Activated B cell treated with CpG ODN at 0.5 μM for 24 hours (primary cell): ENCODE measurements around the gene ACADVL. TPM values are rescaled to one million over a fixed set of nuclear protein-coding genes. Genes with fewer than 3 reads are reported as not detected.
"Not testable (repeated sequence)": the region's sequence is repeated elsewhere in the genome, so short reads cannot be mapped to it uniquely, and the experiment has no call there.

Source experiments
- ATAC-seq: fragments of 200-7000 bp; cut with Tn5 transposase; one replicate; pipeline ENCODE4 v1.10.0; 2021; ENCODE audit warnings: low read depth, mild to moderate bottlenecking, moderate library complexity
- CTCF ChIA-PET: fragments of 350-600 bp; sonication (Branson Sonifier 250); formaldehyde crosslinking; loops from one replicate; lab custom pipeline; 2021; ENCODE audit warnings: antibody characterized with exemption; lab: Charles Lee
- POLR2A ChIA-PET: fragments of 350-600 bp; sonication (Branson Sonifier 250); formaldehyde crosslinking; loops from one replicate; lab custom pipeline; 2021; ENCODE audit warnings: antibody characterized with exemption; lab: Charles Lee
- DNase-seq: peaks from one replicate; pipeline ENCODE4 v3.0.0; 2022
- H3K27ac Mint-ChIP-seq: one replicate; pipeline ENCODE4 v1.8.0; 2020; ENCODE audit warnings: mixed read lengths
- H3K27me3 Mint-ChIP-seq: one replicate; pipeline ENCODE4 v1.8.0; 2021; ENCODE audit warnings: mixed read lengths
- H3K36me3 Mint-ChIP-seq: one replicate; pipeline ENCODE4 v1.8.0; 2021; ENCODE audit warnings: low read depth, mixed read lengths
- H3K4me1 Mint-ChIP-seq: one replicate; pipeline ENCODE4 v1.8.0; 2021; ENCODE audit warnings: mixed read lengths
- H3K4me3 Mint-ChIP-seq: one replicate; pipeline ENCODE4 v1.8.0; 2020; ENCODE audit warnings: mild to moderate bottlenecking, mixed read lengths
- H3K9me3 Mint-ChIP-seq: one replicate; pipeline ENCODE4 v1.8.0; 2020; ENCODE audit warnings: mixed read lengths
- CTCF ChIP-seq: fragments of 200-600 bp; IDR thresholded peaks from one replicate; pipeline ENCODE4 v1.8.0; 2022; ENCODE audit warnings: antibody characterized with exemption, mild to moderate bottlenecking
- intact Hi-C: fragments of 100-400 bp; cut with micrococcal nuclease; formaldehyde crosslinking; loops from one replicate; pipeline ENCODE4 v1.15.1; 2024
- total RNA-seq: library from RNA; stranded (reverse); gene quantifications from 2 replicates; pipeline ENCODE4 v1.2.3, GENCODE V29; 2022

Gene ACADVL
- total RNA-seq, 1 donor from 2014 or later: 469 TPM

GRCh38 chr17:7241090-7241733 lies 21.5 kb downstream of the ACADVL start:
- DNase-seq (no peak), ATAC-seq (no peak)
- Mint-ChIP-seq H3K9me3 (no peaks in the 10 kb centered on the region), H3K27me3 (no peaks in the 10 kb centered on the region), H3K36me3 (peaks cover 67% of the 10 kb centered on the region), H3K4me3 (peak overlapping the region; percentile 99), H3K4me1 (peaks cover 45% of the 10 kb centered on the region), H3K27ac (peak overlapping the region; percentile 100)
- ChIA-PET CTCF (no interaction called here), POLR2A (interaction anchor here (0.8 to 15.0 kb wide), 6 partner anchors 9 to 1054 kb away, joined by 3 to 245 read pairs (median 18); partner anchors contain the start of genes ACADVL, CTDNEP1, DLG4 and ELP5)
- intact Hi-C loops: no loop called here
- TF ChIP-seq CTCF: no peak

- Mint-ChIP-seq H3K27me3 (no peaks in the 10 kb centered on the region), H3K27ac (peak within 1 kb of the TSS; percentile 100), H3K4me3 (peak within 1 kb of the TSS; percentile 99), H3K4me1 (peaks cover 43% of the 10 kb centered on the region), H3K36me3 (peaks cover 67% of the 10 kb centered on the region), H3K9me3 (no peaks in the 10 kb centered on the region)
- ChIA-PET CTCF (interaction anchor here (0.7 to 1.3 kb wide), 4 partner anchors 9 to 190 kb away, joined by 3 to 8 read pairs (median 4); partner anchors contain the start of genes ACADVL, CTDNEP1 and DLG4), POLR2A (interaction anchor here (0.5 to 15.0 kb wide), 18 partner anchors 8 to 1053 kb away, joined by 3 to 245 read pairs (median 8); partner anchors contain the start of genes ACADVL, ACAP1, CTDNEP1 and DLG4)
- no peak for TF ChIP-seq CTCF
- peak; percentile 51 for ATAC-seq
- intact Hi-C loops: loop anchor here (1.0 kb wide), 3 partner anchors 10 to 65 kb away; partner anchors contain the start of genes EIF5A and ELP5
- DNase-seq: peak; percentile 91
Observed at GRCh38 chr17:7241783-7242716, 22.3 kb downstream of the ACADVL start, which contains the start of gene GABARAP. Gene GABARAP, minus strand, starts transcription at chr17:7242449. Its CDS starts 119 bp downstream, at chr17:7242330.

- H3K4me1 Mint-ChIP-seq: peaks cover 40% of the 10 kb centered on the region
- H3K27ac Mint-ChIP-seq: peak overlapping the region; percentile 100
- no peaks in the 10 kb centered on the region for H3K9me3 Mint-ChIP-seq
- H3K4me3 Mint-ChIP-seq: peak overlapping the region; percentile 99
- H3K27me3 Mint-ChIP-seq: no peaks in the 10 kb centered on the region
- ChIA-PET POLR2A (interaction anchor here (0.6 to 15.0 kb wide), 16 partner anchors 7 to 1052 kb away, joined by 3 to 245 read pairs (median 6); partner anchors contain the start of genes ACADVL, ACAP1, CTDNEP1 and DLG4), CTCF (interaction anchor here (0.7 to 1.3 kb wide), 4 partner anchors 9 to 190 kb away, joined by 3 to 8 read pairs (median 4); partner anchors contain the start of genes ACADVL, CTDNEP1 and DLG4)
- intact Hi-C loops: loop anchor here (1.0 kb wide), 3 partner anchors 9 to 64 kb away; partner anchors contain the start of genes EIF5A and ELP5
- peak; percentile 88 for DNase-seq
- H3K36me3 Mint-ChIP-seq: peaks cover 67% of the 10 kb centered on the region
- peak; percentile 34 for ATAC-seq
- no peak for TF ChIP-seq CTCF
Observed at GRCh38 chr17:7242717-7243452, 23.1 kb downstream of the ACADVL start.

GRCh38 chr17:7243453-7243729 lies 23.7 kb downstream of the ACADVL start:
- Mint-ChIP-seq H3K9me3 (no peaks in the 10 kb centered on the region), H3K27me3 (no peaks in the 10 kb centered on the region), H3K27ac (peak overlapping the region; percentile 100), H3K4me3 (peak overlapping the region; percentile 99), H3K4me1 (peaks cover 40% of the 10 kb centered on the region), H3K36me3 (peaks cover 67% of the 10 kb centered on the region)
- no peak for DNase-seq
- ATAC-seq: no peak
- intact Hi-C loops: no loop called here
- POLR2A ChIA-PET: interaction anchor here (0.8 to 15.0 kb wide), 5 partner anchors 9 to 444 kb away, joined by 3 to 245 read pairs (median 9); partner anchors contain the start of genes ACADVL, DLG4, DVL2 and TP53
- CTCF ChIA-PET: interaction anchor here (1.3 kb wide), 1 partner anchor 53 kb away, joined by 4 read pairs; no protein-coding TSS in a partner anchor
- no peak for TF ChIP-seq CTCF

GRCh38 chr17:7243838-7244237 lies 24.1 kb downstream of the ACADVL start:
- H3K27ac Mint-ChIP-seq, ATAC-seq, H3K27me3 Mint-ChIP-seq, CTCF ChIA-PET, intact Hi-C loops, H3K9me3 Mint-ChIP-seq, DNase-seq, H3K4me3 Mint-ChIP-seq: not testable (repeated sequence)
- peaks cover 67% of the 10 kb centered on the region for H3K36me3 Mint-ChIP-seq
- POLR2A ChIA-PET: interaction anchor here (1.9 to 15.0 kb wide), 4 partner anchors 9 to 443 kb away, joined by 8 to 245 read pairs (median 15); partner anchors contain the start of genes ACADVL, DLG4, DVL2 and TP53
- H3K4me1 Mint-ChIP-seq: peaks cover 42% of the 10 kb centered on the region
